SJSA1 (cell line): ENCODE data around the gene VWA3B. TPM values are rescaled to one million over a fixed set of nuclear protein-coding genes. Genes with fewer than 3 reads are reported as not detected.
A peak's percentile ranks its signal among the peaks of the same experiment; 100 is the strongest.

Experiments
- DNase-seq, 2 experiments: peaks; one replicate each; pipeline ENCODE4 v3.0.0-alpha.2; 2015 to 2020; ENCODE audit warnings: low spot score in 2 of 2, low read depth in 1 of 2
- H3K27ac ChIP-seq: fragments of 250-450 bp; sonication (Bioruptor Pico); 2 replicates; pipeline ENCODE4 v1.5.1; 2020; ENCODE audit warnings: mild to moderate bottlenecking, moderate library complexity
- H3K27me3 ChIP-seq: fragments of 250-450 bp; sonication (Bioruptor Pico); replicated peaks from 2 replicates; pipeline ENCODE4 v1.5.1; 2020; ENCODE audit warnings: mild to moderate bottlenecking, moderate library complexity
- H3K36me3 ChIP-seq: fragments of 250-450 bp; sonication (Bioruptor Pico); 2 replicates; pipeline ENCODE4 v1.5.1; 2020; ENCODE audit warnings: mild to moderate bottlenecking
- H3K4me1 ChIP-seq: fragments of 250-450 bp; sonication (Bioruptor Pico); replicated peaks from 2 replicates; pipeline ENCODE4 v1.6.1; 2021; ENCODE audit warnings: mild to moderate bottlenecking
- H3K4me3 ChIP-seq: fragments of 250-450 bp; sonication (Bioruptor Pico); 2 replicates; pipeline ENCODE4 v1.5.1; 2020; ENCODE audit warnings: mild to moderate bottlenecking
- H3K9me3 ChIP-seq: fragments of 250-450 bp; sonication (Bioruptor Pico); replicated peaks from 2 replicates; pipeline ENCODE4 v1.5.1; 2020; ENCODE audit warnings: mild to moderate bottlenecking
- total RNA-seq: library from RNA; depleted of rRNA; stranded (reverse); fragments of >200 nt; shearing (Covaris generic); gene quantifications from 2 replicates; pipeline ENCODE4 v1.2.3, GENCODE V29; 2014

The VWA3B gene
- total RNA-seq, 1 experiment from 2014 or later, result not detected

DNA sequence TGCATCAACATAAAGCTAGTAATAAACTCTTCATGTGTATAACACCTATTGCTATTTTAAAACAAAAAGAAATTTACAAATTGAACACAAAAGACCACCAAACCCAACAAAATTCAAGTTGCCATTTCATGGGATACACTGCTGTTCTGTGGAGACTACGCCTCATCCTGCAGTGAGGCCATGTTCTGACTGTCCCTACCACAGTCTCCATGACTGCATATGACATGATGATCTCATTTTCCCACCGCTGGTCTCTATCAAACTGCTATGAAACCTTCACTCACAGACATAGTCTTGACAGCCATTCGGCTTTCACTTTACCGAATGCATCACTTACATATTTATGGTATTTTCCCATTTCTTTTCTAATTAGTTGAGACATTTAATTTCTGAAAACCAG lies 21.2 kb upstream of the VWA3B start:
- H3K27me3 ChIP-seq, result no peaks in the 10 kb centered on the region
- no peak overlapping the region for H3K4me3 ChIP-seq
- DNase-seq, result no peak
- no peaks in the 10 kb centered on the region for H3K9me3 ChIP-seq
- no peak overlapping the region for H3K27ac ChIP-seq
- H3K4me1 ChIP-seq, result no peaks in the 10 kb centered on the region
- no peaks in the 10 kb centered on the region for H3K36me3 ChIP-seq

DNA sequence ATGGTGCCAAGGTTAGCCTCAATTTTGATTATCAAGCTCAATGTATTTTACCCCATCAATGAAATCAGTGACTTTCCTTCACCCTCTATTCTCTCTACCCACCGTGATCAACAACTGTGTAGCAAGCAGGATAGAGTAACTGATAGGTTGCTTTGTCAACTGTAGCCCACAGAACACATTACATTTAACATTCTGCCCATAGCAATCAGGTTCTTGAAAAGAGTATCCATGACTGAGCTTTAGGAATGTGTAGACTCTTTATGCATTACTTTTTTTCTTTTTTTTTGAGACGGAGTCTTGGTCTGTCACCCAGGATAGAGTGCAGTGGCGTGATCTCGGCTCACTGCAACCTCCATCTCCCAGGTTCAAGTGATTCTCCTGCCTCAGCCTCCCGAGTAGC lies 19.8 kb upstream of the VWA3B start:
- Histone ChIP-seq H3K9me3 (no peaks in the 10 kb centered on the region), H3K27ac (no peak overlapping the region), H3K36me3 (no peaks in the 10 kb centered on the region), H3K4me3 (no peak overlapping the region), H3K27me3 (no peaks in the 10 kb centered on the region), H3K4me1 (no peaks in the 10 kb centered on the region)
- DNase-seq, result no peak

DNA sequence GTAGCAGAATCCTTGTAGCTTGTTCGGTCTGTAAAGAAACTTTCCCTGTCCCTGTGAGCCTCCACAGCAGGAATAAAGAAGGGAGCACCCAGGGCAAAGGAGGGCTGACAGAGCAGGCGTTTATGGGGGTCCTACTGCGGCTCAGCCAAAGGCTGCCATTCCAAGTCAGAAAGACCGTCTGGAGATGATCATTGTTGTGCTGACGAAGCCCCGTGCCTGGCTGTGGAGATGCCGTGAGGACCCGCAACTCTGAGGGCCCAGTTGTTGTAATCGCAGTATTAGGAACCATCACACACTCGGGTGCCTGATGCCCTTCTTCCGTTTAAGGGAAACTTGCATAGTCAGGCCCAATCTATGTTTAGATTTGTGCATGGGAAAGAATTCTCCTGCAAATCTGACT lies 16.9 kb upstream of the VWA3B start:
- Histone ChIP-seq H3K36me3 (no peaks in the 10 kb centered on the region), H3K4me1 (no peaks in the 10 kb centered on the region), H3K9me3 (no peaks in the 10 kb centered on the region), H3K4me3 (no peak overlapping the region), H3K27ac (no peak overlapping the region), H3K27me3 (no peaks in the 10 kb centered on the region)
- DNase-seq, result no peak

DNA sequence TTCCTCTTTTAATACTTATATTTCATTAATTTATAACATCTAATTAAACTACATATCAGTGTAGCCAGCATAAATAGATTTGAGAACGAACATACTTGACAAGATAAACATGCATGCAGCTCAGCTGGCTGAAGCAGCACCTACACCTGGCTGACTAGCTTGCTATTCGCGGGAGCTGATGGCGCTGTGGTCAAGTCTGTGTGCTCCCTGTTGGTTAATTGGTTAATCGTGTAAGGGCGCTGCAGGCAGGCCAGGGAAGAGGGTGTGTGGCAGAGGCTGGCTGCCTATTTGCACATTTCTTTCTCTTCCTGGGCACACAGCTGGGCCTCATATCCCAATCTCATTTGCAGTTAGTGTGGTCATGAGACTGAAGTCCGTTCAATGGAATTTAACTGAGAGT lies 14.5 kb upstream of the VWA3B start:
- no peak overlapping the region for H3K27ac ChIP-seq
- no peaks in the 10 kb centered on the region for H3K4me1 ChIP-seq
- H3K36me3 ChIP-seq, result no peaks in the 10 kb centered on the region
- no peaks in the 10 kb centered on the region for H3K27me3 ChIP-seq
- DNase-seq, result no peak
- H3K4me3 ChIP-seq, result no peak overlapping the region
- no peaks in the 10 kb centered on the region for H3K9me3 ChIP-seq

DNA sequence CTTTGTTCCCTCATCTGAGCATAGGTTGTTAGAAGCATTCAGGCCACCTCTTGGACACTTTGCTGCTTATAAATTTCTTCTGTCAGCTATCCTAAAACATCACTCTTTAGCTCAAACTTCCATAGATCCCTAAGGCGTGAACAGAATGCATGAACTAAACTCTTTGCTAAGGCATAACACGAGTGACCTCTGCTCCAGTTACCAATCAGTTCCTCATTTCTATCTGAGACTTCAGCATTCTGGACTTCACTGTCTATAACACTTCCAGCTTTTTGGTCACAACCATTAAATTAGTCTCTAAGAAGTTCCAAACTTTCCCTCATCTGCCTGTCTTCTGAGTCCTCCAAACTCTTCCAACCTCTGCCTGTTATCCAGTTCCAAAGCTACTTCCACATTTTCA lies 8.3 kb upstream of the VWA3B start:
- Histone ChIP-seq H3K27me3 (no peaks in the 10 kb centered on the region), H3K27ac (no peak overlapping the region), H3K9me3 (no peaks in the 10 kb centered on the region), H3K36me3 (no peaks in the 10 kb centered on the region), H3K4me3 (no peak overlapping the region), H3K4me1 (no peaks in the 10 kb centered on the region)
- DNase-seq, result no peak

DNA sequence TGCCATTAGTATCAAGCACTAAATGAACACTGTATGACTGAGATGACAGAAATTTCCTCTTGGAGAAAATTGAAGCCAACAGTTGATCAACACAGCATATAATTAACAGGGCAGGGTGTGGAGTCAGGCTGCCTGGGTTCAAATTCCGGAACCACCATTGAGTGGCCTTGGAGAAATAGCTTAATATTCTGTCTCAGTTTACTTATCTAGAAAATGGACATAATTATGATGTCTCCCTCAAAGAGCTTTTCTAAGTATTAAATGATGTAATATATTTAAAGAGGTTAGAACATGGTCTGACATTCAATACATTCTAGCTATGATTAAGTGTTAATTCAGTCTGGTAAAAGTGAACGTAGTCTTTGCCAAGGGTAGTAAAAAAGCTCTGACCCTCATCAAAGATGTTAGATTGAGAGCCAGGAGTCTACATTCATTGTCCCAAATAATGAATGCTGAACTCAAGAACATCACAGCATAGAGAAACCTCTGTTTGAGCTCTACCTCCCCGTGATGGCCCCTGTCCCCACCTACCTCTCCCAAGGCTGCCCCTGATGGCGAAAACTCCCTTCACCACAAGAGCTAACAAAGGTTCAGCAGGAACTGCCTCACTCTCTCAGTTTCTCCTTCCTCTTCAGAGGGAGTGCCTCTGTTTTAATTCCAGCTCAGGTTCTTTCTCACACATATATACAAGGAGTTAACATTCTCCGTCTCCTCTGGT lies 2.7 kb upstream of the VWA3B start:
- H3K4me3 ChIP-seq, result no peak overlapping the region
- H3K27ac ChIP-seq, result no peak overlapping the region
- H3K27me3 ChIP-seq, result peaks cover 26% of the 10 kb centered on the region
- H3K36me3 ChIP-seq, result no peaks in the 10 kb centered on the region
- H3K9me3 ChIP-seq, result no peaks in the 10 kb centered on the region
- no peak for DNase-seq
- H3K4me1 ChIP-seq, result peaks cover 11% of the 10 kb centered on the region

DNA sequence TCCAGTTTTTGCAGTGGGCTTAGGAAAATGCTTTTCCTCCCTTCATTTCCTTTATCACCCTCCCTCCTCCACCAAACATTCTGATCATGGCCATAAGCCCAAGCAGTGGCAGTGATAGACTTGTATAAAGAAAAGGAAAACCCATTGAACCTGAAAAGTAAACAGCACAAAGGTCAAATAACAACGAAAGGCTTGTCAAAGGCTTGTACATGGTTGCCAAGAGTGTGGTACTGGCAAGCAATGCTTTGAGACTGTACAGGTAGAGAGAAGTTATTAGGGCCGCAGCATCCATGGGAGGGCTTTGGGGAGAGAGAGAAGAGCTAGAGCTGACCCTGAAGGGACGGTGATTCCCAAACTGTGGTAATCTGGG lies 2.1 kb upstream of the VWA3B start:
- Histone ChIP-seq H3K4me3 (no peak overlapping the region), H3K4me1 (peaks cover 11% of the 10 kb centered on the region), H3K36me3 (no peaks in the 10 kb centered on the region), H3K9me3 (no peaks in the 10 kb centered on the region), H3K27me3 (peaks cover 26% of the 10 kb centered on the region), H3K27ac (no peak overlapping the region)
- no peak for DNase-seq

DNA sequence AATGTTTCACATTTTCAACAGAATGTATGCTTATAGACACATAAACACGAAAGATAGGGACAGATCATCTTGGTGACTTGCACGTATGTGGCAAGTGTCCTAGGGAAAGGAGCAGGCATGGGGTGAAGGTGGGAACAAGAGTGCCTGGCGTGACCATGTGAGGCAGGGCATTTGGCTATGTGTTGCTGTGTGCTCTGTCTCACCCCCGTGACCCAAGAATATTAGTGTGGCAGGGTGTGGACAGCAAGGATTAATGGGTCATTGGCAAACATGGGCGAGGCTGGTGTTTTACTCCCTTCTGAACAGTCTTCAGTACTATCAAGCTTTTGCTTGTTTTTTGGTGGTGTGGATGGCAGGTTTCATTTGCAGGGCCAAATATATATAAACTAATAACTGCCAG lies 1.3 kb upstream of the VWA3B start:
- peaks cover 26% of the 10 kb centered on the region for H3K27me3 ChIP-seq
- H3K4me1 ChIP-seq, result peaks cover 11% of the 10 kb centered on the region
- H3K27ac ChIP-seq, result no peak overlapping the region
- no peak for DNase-seq
- H3K9me3 ChIP-seq, result no peaks in the 10 kb centered on the region
- no peak overlapping the region for H3K4me3 ChIP-seq
- no peaks in the 10 kb centered on the region for H3K36me3 ChIP-seq

DNA sequence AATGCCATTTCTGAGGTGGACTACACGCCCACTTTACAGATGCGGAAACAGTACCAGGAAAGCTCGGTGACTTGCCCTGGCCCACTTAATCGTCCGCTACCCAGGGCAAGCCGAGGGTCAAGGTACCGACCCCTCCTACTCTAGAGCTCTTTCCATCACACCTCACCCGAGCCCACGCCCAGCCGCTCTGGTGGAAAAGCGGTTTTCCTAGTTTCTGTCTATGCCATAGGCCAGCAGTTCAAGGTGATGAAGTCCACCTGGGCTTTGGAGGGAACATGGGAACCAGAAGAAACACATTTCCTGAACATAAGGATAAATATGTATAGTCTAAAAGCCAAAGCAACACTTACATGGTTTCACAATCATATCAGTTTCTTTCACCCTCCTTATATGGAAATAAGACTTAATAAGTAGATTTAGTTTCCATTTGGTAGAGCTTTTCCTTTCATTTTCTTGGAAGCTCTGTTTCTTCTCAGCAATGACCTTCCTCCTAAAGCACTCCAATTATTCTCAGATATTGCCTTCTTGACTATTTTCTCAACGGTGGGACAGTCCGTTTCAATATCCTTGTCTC lies 567 bp downstream of the VWA3B start:
- no peak overlapping the region for H3K27ac ChIP-seq
- peaks cover 26% of the 10 kb centered on the region for H3K27me3 ChIP-seq
- H3K4me3 ChIP-seq, result peak overlapping the region; percentile 30; the same call in 1 of the 2 replicates
- H3K4me1 ChIP-seq, result peaks cover 11% of the 10 kb centered on the region
- H3K36me3 ChIP-seq, result no peaks in the 10 kb centered on the region
- H3K9me3 ChIP-seq, result no peaks in the 10 kb centered on the region
- DNase-seq, result no peak

DNA sequence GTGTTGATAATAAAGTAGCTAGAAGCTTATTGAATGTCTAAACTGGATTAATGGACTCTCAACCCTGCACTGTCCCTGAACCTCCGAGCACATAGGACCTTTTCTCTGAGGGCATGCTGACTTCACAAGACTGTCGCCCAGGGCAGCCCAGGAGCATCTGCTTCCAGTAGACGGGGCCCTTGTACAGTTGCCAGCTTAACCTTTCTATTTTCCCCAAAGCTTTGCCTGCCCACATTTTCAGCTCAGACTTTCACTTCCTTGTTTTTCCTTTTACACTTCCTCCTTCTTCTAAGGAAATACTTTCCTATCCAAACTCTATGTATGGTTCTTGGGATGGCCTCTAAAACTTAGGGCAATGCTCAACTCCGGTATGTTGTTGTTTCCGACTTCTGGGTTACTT lies 1.3 kb downstream of the VWA3B start:
- DNase-seq, result no peak

DNA sequence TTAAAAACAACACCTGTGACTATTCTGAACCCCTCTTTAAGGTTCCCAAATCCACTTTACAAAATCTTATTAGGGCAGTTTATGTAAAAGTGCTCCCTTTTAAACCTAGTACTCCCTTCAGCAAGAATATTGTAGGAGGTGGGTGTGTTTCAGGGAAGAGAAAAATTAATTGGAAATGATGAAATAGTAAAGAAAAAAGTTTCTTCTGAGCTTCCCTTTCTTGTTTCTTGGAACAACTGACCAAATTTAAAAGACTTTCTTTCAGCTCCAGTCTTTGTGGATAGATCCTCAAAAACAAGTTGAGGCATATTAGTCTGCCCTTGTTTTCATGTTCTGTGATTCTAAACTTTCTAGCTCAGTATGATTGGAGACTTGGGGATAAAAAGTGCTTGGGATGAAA lies 3.0 kb downstream of the VWA3B start:
- Histone ChIP-seq H3K9me3 (no peaks in the 10 kb centered on the region), H3K4me3 (no peak overlapping the region), H3K27me3 (peaks cover 23% of the 10 kb centered on the region), H3K27ac (no peak overlapping the region), H3K4me1 (peaks cover 11% of the 10 kb centered on the region), H3K36me3 (no peaks in the 10 kb centered on the region)
- no peak for DNase-seq

More for the DNA sequence above, 1.3 kb downstream of the VWA3B start:
- no peaks in the 10 kb centered on the region for H3K9me3 ChIP-seq
- H3K27ac ChIP-seq, result no peak overlapping the region
- H3K36me3 ChIP-seq, result no peaks in the 10 kb centered on the region
- peaks cover 11% of the 10 kb centered on the region for H3K4me1 ChIP-seq
- H3K4me3 ChIP-seq, result no peak overlapping the region
- peaks cover 26% of the 10 kb centered on the region for H3K27me3 ChIP-seq

DNA sequence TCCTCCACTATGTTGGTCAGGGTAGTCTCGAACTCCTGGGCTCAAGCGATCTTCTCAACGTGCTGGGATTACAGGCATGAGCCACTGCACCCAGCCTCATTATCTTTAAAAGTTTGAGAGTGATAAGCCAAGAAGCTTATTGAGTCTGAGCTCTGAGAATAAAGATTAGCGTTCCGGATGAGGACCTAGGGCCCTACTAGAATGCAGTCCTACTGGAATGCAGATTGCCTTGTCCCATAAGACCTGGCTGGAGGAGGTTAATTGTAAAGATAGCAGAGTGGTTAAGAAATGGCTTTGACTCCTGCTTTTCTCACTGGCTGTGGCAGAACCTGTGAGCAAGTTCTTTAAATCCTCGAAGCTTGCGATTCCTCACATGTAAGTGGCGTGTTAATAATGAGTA lies 4.0 kb downstream of the VWA3B start:
- no peak for DNase-seq
- no peak overlapping the region for H3K4me3 ChIP-seq
- H3K36me3 ChIP-seq, result no peaks in the 10 kb centered on the region
- peaks cover 11% of the 10 kb centered on the region for H3K4me1 ChIP-seq
- H3K27ac ChIP-seq, result no peak overlapping the region
- no peaks in the 10 kb centered on the region for H3K9me3 ChIP-seq
- H3K27me3 ChIP-seq, result peaks cover 14% of the 10 kb centered on the region

DNA sequence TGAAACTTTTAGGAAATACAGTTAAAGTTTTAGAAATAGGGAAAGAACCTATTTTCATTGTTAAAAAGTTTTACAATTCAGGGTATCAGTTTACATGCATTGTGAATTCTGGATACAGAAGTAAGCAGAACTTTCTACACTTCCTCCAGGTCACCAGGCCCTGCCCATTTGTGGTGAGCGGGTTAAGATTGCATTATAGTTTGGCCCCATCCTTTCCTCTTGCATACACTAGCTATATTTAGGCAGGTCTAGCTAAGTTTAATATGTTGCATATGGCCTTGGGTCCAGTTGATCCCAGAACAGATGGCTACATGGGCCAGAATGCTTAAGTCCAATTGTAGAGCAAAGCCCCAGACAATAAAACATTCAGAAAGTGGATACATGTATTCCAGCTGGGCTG lies 4.8 kb downstream of the VWA3B start:
- no peak overlapping the region for H3K4me3 ChIP-seq
- no peaks in the 10 kb centered on the region for H3K36me3 ChIP-seq
- no peaks in the 10 kb centered on the region for H3K9me3 ChIP-seq
- DNase-seq, result no peak
- H3K27me3 ChIP-seq, result peaks cover 8% of the 10 kb centered on the region; the same call in 1 of the 2 replicates
- H3K27ac ChIP-seq, result no peak overlapping the region
- H3K4me1 ChIP-seq, result peaks cover 7% of the 10 kb centered on the region

DNA sequence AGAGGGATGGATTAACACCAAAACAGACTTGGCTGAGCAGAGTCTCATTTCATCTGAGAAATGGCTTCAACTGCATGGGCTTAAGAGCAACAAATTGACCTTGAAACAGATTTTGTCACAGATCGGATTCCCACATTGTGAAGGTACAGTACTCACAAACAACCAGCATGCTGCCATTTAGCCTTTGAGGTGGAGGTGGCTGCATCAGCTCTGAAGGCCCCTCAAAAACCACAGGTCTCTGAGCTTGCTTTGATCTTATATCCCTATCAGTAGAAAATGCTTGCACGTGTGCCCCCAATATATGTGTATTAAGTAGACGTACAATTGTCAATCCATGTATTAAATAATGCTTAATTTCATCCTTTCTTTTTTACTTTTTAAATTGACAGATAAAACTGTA lies 6.2 kb downstream of the VWA3B start:
- H3K9me3 ChIP-seq, result no peaks in the 10 kb centered on the region
- no peak for DNase-seq
- no peaks in the 10 kb centered on the region for H3K4me1 ChIP-seq
- H3K27me3 ChIP-seq, result no peaks in the 10 kb centered on the region; the same call in 1 of the 2 replicates
- H3K4me3 ChIP-seq, result no peak overlapping the region
- no peak overlapping the region for H3K27ac ChIP-seq
- H3K36me3 ChIP-seq, result no peaks in the 10 kb centered on the region

DNA sequence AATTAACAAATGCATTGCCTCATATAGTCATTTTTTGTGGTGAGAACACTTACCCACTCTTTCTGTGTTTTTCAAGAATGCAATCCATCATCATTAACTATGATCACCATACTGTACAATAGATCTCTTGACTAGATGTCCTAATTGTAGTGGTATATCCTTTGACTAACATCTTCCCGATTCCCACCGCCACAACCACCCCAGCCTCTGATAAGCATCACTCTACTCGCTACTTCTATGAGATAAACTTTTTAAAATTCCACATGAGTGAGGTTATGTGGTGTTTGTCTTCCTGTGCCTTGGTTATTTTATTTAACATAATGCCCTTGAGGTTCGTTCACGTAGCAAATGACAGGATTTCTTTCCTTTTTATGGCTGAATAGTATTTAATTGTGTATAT lies 6.6 kb downstream of the VWA3B start:
- no peaks in the 10 kb centered on the region; the same call in 1 of the 2 replicates for H3K27me3 ChIP-seq
- H3K4me1 ChIP-seq, result no peaks in the 10 kb centered on the region
- DNase-seq, result no peak
- H3K4me3 ChIP-seq, result no peak overlapping the region
- no peak overlapping the region for H3K27ac ChIP-seq
- H3K9me3 ChIP-seq, result no peaks in the 10 kb centered on the region
- H3K36me3 ChIP-seq, result no peaks in the 10 kb centered on the region
